Limb (tissue), 2 donors: ENCODE data around the gene C1D.
"Not testable (repeated sequence)": the region's sequence is repeated elsewhere in the genome, so short reads cannot be mapped to it uniquely, and the experiment has no call there.

Source experiments
- DNase-seq, 2 donors: peaks; one replicate each; pipeline ENCODE4 v3.0.0-alpha.2; 2016; ENCODE audit errors: extremely low spot score in 2 of 2

C1D gene

GRCh38 chr2:68009526-68009925 lies 53.3 kb downstream of the C1D start:
- no peak for DNase-seq

DNA sequence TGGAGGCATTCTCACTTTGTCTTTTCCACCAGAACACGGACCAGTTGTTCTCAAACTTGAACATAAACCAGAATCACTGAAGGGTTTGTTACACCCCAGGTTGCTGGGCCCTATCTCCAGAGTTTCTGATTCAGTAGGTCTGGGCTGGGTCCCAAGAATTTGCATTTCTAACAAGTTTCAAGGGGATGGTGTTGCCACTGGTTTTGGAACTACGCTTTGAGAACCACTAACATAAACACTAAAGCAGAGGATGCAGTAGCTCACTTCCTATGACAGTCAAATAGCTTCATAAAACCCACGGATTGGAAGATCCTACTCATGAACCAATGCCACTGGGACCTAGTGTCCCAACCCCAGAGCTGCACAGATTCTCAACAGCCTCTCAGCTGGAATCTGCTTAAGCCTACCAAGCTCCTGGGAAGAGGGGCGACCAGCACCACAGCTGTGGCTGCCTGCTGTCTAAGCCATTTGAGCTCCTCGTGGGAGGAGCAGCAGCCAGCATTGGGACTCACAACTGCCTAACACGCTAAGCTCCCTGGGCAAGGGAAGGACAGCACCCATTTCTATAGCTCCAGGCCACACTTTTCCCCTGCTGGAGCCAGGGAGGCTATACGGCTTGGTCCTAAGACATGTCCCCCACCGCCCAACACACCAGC lies 62.5 kb downstream of the C1D start:
- DNase-seq, result no peak

DNA sequence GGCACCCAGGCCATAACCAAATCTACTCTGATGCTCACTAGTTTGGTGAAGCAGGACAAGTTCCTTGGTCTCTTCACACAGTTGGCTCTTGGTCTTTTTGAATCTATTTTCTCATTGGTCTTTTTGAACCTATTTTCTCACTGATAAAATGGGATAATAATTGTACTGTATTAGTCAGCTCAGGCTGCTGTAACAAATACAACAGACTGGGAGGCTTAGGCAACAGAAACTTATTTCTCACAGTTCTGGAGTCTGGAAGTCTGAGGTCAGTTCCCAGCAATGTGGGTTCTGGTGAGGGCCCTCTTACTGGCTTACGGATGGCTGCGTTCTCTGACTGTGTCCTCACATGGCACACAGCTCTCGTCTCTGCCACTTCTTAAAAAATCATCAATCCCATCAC lies 63.5 kb downstream of the C1D start:
- DNase-seq, result no peak

DNA sequence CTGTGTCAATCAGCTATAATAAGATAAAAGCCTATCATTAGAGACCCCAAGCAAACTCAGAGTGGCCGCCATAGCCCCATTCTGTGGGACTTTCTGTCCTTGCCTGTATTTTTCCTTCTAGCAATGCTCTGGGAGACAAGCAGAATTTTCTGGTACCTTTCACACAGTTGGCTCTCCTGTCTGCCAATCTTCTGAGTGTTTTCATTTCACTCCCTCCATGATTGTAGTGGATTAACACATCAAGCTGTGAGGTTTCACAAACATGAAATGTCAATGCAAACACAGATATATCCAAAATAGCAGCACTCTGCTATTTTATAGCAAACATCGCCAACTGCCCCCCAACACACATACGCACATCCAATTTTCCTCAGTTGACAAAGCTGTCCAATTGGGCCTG lies 64.9 kb downstream of the C1D start:
- DNase-seq, result no peak

DNA sequence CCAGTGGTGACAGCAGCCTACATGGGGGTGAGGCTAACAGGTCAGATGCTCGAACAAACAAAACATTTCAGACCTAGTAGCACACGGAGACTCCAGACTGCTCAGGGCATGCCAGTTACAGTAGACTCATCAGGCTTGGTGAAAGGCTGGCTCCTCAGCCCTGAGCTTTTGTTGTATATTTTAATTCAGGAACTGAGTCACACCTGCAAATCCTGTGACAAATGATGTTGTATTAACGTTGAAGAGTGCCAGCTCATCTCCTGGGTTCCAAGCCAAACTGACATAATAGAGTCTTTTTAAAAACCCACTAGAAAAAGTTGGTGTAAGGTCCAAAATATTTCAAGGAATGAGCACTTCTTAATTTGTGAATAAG lies 65.3 kb downstream of the C1D start:
- DNase-seq, result no peak

GRCh38 chr2:67996772-67997527 lies 65.9 kb downstream of the C1D start:
- DNase-seq, result no peak

GRCh38 chr2:67994716-67995115 lies 68.1 kb downstream of the C1D start:
- DNase-seq, result no peak

DNA sequence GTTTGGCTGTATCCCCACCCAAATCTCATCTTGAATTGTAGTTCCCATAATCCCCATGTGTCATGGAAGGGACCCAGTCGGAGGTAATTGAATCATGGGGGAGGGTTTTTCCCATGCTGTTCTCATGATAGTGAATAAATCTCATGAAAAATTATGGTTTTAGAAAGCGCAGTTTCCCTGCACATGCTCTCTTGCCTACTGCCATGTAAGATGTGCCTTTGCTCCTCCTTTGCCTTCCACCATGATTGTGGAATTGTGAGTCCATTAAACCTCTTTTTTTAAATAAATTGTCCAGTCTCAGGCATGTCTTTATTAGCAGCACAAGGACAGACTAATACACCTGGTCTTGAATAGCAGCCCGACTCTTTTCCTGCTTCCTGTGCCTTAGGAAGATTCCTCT lies 68.7 kb downstream of the C1D start:
- DNase-seq, result not testable (repeated sequence)

DNA sequence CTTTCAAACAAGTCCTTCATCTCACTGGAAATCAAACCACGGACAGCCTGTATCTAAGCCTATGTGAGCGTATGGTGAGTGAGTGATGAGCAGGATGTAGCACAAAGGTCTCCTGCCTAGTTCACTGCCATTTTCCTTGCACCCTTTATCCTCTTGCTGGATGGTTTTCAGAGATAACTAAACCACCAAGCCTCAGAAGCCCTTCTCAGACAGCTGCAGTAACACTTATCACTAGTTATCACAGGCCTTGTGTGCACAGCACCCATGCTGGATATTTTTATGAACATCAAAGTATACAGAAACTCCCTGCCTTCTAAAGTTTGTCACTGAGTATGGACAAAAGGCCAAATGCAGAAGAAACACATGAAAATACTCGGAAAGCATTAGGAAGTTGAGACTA lies 69.5 kb downstream of the C1D start:
- DNase-seq, result no peak

DNA sequence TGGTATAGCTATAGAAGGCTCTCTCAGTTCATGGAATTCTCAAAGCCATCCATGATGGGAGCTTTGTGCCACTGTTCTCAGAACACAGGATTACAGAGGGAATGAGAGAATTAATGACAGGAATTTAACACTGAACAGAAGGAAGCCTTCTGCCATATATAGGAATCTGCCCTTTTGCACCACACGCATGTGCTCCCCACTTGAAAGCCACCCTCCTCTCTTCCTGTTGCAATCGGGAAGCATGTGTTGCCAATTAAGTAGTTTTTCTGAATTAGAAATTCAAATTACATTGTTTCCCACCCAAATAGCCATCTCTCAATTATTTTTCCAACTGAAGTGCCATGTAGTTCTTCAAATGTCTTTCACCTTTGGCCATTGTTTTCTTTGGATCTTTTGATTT lies 71.3 kb downstream of the C1D start:
- DNase-seq, result no peak
